ENCODE data around the gene RANBP1. TPM values are rescaled to one million over a fixed set of nuclear protein-coding genes. Genes with fewer than 3 reads are reported as not detected.

The RANBP1 gene
- total RNA-seq, 1 experiment from 2014 or later: 443 TPM

DNA sequence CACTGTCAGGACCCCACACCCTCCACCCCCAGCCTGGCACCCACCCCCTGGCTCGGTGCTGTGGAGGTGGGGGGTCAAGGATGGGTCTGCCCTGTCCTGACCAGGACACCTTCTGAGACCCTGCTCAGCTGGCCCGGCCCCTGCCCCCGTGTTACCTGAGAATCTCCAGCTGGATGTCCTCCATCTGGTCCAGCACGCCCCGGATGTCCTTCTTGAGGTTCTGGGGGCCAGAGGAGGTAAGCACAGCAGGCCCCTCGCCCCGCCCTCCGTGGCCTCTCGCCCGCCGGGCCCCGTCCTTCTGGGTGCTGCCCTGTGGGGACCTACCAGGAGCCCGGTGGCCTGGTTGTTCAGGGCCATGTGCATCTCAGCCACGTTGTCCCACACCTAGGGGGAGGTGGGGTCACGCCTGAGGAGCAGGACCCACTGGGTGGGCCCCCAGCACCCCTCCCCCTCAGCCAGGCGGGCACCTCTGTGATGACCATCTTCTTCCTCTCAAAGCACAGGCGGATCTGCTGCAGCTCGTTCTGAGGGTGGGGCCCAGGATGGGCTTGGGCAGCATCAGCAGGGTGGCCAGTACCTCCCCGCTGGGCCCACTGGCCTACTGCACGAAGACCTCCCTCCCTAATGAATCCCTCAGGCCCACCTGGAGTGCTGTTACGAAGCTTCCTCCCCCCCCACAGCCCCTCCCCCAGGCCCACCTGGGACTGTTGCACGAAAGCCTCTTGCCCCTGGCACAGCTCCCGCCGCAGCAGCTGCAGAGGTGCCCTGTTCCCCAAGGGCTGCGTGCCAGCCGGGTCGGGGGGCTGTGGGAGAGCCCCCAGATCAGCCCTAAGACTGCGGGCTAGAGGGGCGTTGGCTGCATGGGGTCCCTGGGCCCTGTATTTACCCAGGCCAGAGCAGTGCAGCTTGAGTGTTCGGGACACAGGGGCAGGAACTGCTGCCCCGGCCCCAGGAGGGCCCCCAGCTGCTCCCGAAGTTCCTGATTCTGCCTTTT is 33.6 kb downstream of the RANBP1 start:
- ChIA-PET CTCF (no interaction called here), POLR2A (no interaction called here)
- ATAC-seq: no peak
- Mint-ChIP-seq H3K4me3 (no peak overlapping the region), H3K27me3 (ENCODE audit: low read depth) (no peaks in the 10 kb centered on the region), H3K4me1 (peaks cover 3% of the 10 kb centered on the region; the same call in 1 of the 2 replicates), H3K27ac (no peak overlapping the region), H3K36me3 (no peaks in the 10 kb centered on the region), H3K9me3 (no peaks in the 10 kb centered on the region)
- TF ChIP-seq, protein P1, sequence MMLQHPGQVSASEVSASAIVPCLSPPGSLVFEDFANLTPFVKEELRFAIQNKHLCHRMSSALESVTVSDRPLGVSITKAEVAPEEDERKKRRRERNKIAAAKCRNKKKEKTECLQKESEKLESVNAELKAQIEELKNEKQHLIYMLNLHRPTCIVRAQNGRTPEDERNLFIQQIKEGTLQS (CRISPR knock-in tag; conservative IDR thresholded peaks at IDR 0.05): no peak
- TF ChIP-seq NFATC4 (CRISPR knock-in tag; IDR thresholded peaks at IDR 0.05) (no peak), ZNF263 (CRISPR knock-in tag; IDR thresholded peaks at IDR 0.05; ENCODE audit: low read depth) (no peak), CREB1 (CRISPR knock-in tag; IDR thresholded peaks at IDR 0.05) (no peak), ZNF138 (CRISPR knock-in tag; conservative IDR thresholded peaks at IDR 0.05) (no peak), ETV6 (CRISPR knock-in tag; IDR thresholded peaks at IDR 0.05) (no peak), ZNF396 (CRISPR knock-in tag; IDR thresholded peaks at IDR 0.05; ENCODE audit: borderline replicate concordance) (no peak), RORB (CRISPR knock-in tag; IDR thresholded peaks at IDR 0.05) (no peak)
- TF ChIP-seq, protein P2, sequence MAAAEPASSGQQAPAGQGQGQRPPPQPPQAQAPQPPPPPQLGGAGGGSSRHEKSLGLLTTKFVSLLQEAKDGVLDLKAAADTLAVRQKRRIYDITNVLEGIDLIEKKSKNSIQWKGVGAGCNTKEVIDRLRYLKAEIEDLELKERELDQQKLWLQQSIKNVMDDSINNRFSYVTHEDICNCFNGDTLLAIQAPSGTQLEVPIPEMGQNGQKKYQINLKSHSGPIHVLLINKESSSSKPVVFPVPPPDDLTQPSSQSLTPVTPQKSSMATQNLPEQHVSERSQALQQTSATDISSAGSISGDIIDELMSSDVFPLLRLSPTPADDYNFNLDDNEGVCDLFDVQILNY (CRISPR knock-in tag; IDR thresholded peaks at IDR 0.05): no peak
- TF ChIP-seq, protein P3, sequence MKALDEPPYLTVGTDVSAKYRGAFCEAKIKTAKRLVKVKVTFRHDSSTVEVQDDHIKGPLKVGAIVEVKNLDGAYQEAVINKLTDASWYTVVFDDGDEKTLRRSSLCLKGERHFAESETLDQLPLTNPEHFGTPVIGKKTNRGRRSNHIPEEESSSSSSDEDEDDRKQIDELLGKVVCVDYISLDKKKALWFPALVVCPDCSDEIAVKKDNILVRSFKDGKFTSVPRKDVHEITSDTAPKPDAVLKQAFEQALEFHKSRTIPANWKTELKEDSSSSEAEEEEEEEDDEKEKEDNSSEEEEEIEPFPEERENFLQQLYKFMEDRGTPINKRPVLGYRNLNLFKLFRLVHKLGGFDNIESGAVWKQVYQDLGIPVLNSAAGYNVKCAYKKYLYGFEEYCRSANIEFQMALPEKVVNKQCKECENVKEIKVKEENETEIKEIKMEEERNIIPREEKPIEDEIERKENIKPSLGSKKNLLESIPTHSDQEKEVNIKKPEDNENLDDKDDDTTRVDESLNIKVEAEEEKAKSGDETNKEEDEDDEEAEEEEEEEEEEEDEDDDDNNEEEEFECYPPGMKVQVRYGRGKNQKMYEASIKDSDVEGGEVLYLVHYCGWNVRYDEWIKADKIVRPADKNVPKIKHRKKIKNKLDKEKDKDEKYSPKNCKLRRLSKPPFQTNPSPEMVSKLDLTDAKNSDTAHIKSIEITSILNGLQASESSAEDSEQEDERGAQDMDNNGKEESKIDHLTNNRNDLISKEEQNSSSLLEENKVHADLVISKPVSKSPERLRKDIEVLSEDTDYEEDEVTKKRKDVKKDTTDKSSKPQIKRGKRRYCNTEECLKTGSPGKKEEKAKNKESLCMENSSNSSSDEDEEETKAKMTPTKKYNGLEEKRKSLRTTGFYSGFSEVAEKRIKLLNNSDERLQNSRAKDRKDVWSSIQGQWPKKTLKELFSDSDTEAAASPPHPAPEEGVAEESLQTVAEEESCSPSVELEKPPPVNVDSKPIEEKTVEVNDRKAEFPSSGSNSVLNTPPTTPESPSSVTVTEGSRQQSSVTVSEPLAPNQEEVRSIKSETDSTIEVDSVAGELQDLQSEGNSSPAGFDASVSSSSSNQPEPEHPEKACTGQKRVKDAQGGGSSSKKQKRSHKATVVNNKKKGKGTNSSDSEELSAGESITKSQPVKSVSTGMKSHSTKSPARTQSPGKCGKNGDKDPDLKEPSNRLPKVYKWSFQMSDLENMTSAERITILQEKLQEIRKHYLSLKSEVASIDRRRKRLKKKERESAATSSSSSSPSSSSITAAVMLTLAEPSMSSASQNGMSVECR (CRISPR knock-in tag; IDR thresholded peaks at IDR 0.05; ENCODE audit: borderline replicate concordance): no peak
- TF ChIP-seq, protein P4, sequence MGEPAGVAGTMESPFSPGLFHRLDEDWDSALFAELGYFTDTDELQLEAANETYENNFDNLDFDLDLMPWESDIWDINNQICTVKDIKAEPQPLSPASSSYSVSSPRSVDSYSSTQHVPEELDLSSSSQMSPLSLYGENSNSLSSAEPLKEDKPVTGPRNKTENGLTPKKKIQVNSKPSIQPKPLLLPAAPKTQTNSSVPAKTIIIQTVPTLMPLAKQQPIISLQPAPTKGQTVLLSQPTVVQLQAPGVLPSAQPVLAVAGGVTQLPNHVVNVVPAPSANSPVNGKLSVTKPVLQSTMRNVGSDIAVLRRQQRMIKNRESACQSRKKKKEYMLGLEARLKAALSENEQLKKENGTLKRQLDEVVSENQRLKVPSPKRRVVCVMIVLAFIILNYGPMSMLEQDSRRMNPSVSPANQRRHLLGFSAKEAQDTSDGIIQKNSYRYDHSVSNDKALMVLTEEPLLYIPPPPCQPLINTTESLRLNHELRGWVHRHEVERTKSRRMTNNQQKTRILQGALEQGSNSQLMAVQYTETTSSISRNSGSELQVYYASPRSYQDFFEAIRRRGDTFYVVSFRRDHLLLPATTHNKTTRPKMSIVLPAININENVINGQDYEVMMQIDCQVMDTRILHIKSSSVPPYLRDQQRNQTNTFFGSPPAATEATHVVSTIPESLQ (CRISPR knock-in tag; IDR thresholded peaks at IDR 0.05): no peak
- DNase-seq (ENCODE audit: low spot score): no peak

DNA sequence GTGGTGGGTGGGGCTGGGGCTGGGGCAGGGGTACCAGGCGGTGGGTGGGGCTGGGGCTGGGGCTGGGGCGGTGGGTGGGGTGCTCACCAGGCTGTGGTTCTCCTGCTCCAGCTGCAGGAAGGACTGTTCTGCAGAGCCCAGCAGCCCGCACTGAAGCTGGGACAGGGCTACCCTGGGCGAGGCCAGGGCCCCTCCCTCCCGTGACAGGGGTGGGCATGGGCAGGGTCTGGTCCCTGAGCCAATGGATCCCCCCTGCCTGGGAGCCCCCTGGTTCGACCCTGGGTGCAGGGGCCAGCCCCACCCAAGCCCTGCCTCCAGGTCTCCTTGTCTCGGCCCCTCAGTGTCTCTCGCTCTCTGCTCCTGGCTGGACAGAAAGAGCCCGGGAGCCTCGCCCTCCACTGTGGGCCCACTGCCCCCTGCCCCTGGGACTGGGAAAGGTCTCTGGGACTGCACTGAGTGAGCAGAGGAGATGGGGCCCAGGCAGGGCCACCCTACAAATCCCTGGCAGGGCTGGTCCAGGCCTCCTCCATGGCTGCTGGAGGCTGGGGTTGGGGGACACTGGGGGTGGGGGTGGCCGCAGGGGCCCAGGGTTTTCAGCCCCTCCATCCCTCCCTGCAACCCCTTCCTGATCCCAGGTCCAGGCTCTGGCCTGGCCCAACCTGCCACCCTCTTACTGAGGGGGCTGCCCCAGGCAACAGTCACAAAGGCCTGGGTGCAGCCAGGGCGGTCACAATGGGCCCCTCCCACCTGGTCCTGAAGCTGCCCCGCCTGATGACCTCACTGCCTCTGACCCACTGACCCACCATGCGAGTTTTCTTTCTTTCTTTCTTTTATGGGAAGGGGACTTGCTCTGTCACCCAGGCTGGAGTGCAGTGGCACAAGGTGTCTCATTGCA is 34.7 kb downstream of the RANBP1 start, which contains the start of gene CCDC188:
CCDC188 (minus strand) TSS at position 675 of the 895 bp plus-strand sequence; CDS start at position 606, 69 bp downstream.
- Mint-ChIP-seq H3K36me3 (no peaks in the 10 kb centered on the region), H3K27ac (no peak within 1 kb of the TSS), H3K27me3 (ENCODE audit: low read depth) (no peaks in the 10 kb centered on the region), H3K4me1 (peaks cover 3% of the 10 kb centered on the region; the same call in 1 of the 2 replicates), H3K4me3 (no peak within 1 kb of the TSS), H3K9me3 (no peaks in the 10 kb centered on the region)
- no peak for DNase-seq (ENCODE audit: low spot score)
- TF ChIP-seq, protein P5, sequence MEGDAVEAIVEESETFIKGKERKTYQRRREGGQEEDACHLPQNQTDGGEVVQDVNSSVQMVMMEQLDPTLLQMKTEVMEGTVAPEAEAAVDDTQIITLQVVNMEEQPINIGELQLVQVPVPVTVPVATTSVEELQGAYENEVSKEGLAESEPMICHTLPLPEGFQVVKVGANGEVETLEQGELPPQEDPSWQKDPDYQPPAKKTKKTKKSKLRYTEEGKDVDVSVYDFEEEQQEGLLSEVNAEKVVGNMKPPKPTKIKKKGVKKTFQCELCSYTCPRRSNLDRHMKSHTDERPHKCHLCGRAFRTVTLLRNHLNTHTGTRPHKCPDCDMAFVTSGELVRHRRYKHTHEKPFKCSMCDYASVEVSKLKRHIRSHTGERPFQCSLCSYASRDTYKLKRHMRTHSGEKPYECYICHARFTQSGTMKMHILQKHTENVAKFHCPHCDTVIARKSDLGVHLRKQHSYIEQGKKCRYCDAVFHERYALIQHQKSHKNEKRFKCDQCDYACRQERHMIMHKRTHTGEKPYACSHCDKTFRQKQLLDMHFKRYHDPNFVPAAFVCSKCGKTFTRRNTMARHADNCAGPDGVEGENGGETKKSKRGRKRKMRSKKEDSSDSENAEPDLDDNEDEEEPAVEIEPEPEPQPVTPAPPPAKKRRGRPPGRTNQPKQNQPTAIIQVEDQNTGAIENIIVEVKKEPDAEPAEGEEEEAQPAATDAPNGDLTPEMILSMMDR (IDR thresholded peaks at IDR 0.05): no peak
- TF ChIP-seq ZNF416 (CRISPR knock-in tag; IDR thresholded peaks at IDR 0.05) (no peak), JAZF1 (CRISPR knock-in tag; IDR thresholded peaks at IDR 0.05) (no peak), GRHL2 (CRISPR knock-in tag; IDR thresholded peaks at IDR 0.05; ENCODE audit: insufficient replicate concordance, severe bottlenecking) (no peak), NR3C1 (CRISPR knock-in tag; conservative IDR thresholded peaks at IDR 0.05; ENCODE audit: low read depth) (no peak), ZNF219 (CRISPR knock-in tag; IDR thresholded peaks at IDR 0.05; ENCODE audit: borderline replicate concordance) (no peak)
- no peak for ATAC-seq
- CTCF ChIA-PET: interaction anchor here (0.6 to 1.0 kb wide), 4 partner anchors 36 to 382 kb away, joined by 3 to 4 read pairs (median 3); no protein-coding TSS in a partner anchor
- POLR2A ChIA-PET: interaction anchor here (0.7 kb wide), 1 partner anchor 243 kb away, joined by 4 read pairs; the partner anchor contains the start of gene ZNF74
